K562 (cell line): Measurements from ENCODE around the gene ZNF189. TPM values are rescaled to one million over a fixed set of nuclear protein-coding genes. Genes with fewer than 3 reads are reported as not detected.

Experiments used
- E4F1 ChIP-seq: fragments of 250-450 bp; sonication (Bioruptor Pico); IDR thresholded peaks from 2 replicates; pipeline ENCODE4 v1.5.0; 2021; ENCODE audit warnings: mild to moderate bottlenecking, borderline replicate concordance
- FOSL1 ChIP-seq: fragments of 200-800 bp; sonication (Bioruptor generic); conservative IDR thresholded peaks from 2 replicates; pipeline ENCODE4 v1.6.1; 2016; ENCODE audit warnings: missing genetic modification characterization, missing compliant biosample characterization
- HNRNPLL ChIP-seq: fragments of 200-400 bp; formaldehyde crosslinking; IDR thresholded peaks from 2 replicates; pipeline ENCODE4 v1.6.1; 2017; ENCODE audit warnings: low read length, low read depth, mild to moderate bottlenecking; ENCODE audit not compliant: poor library complexity, severe bottlenecking
- L3MBTL2 ChIP-seq: fragments of 450-650 bp; IDR thresholded peaks from 2 replicates; pipeline ENCODE4 v1.6.1; 2016; ENCODE audit warnings: mild to moderate bottlenecking, moderate library complexity
- MCM2 ChIP-seq: fragments of 450-650 bp; IDR thresholded peaks from 2 replicates; pipeline ENCODE4 v1.6.1; 2017; ENCODE audit warnings: low read depth, mild to moderate bottlenecking
- MYC ChIP-seq, 2 experiments: fragments of 250-450 bp in 1 of 2; sonication (Bioruptor Pico) in 1 of 2; IDR thresholded peaks; 2 replicates each; pipeline versions ENCODE4 v1.5.1 to v1.6.1; 2012 to 2021; ENCODE audit warnings: low read depth in 2 of 2, borderline replicate concordance in 1 of 2, improper control_type of control experiment in 1 of 2, low read length in 1 of 2, mild to moderate bottlenecking in 1 of 2, moderate library complexity in 1 of 2
- NR3C1 ChIP-seq: sonication (generic); formaldehyde crosslinking; IDR thresholded peaks from 2 replicates; pipeline ENCODE4 v1.8.1; 2022; ENCODE audit warnings: missing genetic modification reagents
- POLR2AphosphoS5 ChIP-seq: IDR thresholded peaks from 2 replicates; pipeline ENCODE4 v1.6.1; 2011; ENCODE audit warnings: mild to moderate bottlenecking, low read depth, low read length, moderate library complexity; ENCODE audit not compliant: control insufficient read depth, insufficient read depth
- POLR2G ChIP-seq: fragments of 200-400 bp; formaldehyde crosslinking; IDR thresholded peaks from 2 replicates; pipeline ENCODE4 v1.6.1; 2017; ENCODE audit warnings: low read depth, mild to moderate bottlenecking, antibody characterized with exemption, low read length, moderate library complexity
- STAG1 ChIP-seq: sonication (generic); formaldehyde crosslinking; IDR thresholded peaks from 2 replicates; pipeline ENCODE4 v1.5.0; 2020; ENCODE audit warnings: missing genetic modification reagents, borderline replicate concordance
- TCF15 ChIP-seq: fragments of 250-450 bp; sonication (Bioruptor Pico); IDR thresholded peaks from 2 replicates; pipeline ENCODE4 v1.8.0; 2022; ENCODE audit warnings: moderate library complexity, mild to moderate bottlenecking, inconsistent platforms
- THRB ChIP-seq: fragments of 450-650 bp; formaldehyde crosslinking; conservative IDR thresholded peaks from 2 replicates; pipeline ENCODE4 v1.4.0; 2022; ENCODE audit warnings: mild to moderate bottlenecking, missing genetic modification characterization
- ZFP1 ChIP-seq: fragments of 450-650 bp; formaldehyde crosslinking; IDR thresholded peaks from 2 replicates; pipeline ENCODE4 v1.4.0; 2020; ENCODE audit warnings: mild to moderate bottlenecking, mixed read lengths
- ZHX1 ChIP-seq: fragments of 150-350 bp; conservative IDR thresholded peaks from 2 replicates; pipeline ENCODE4 v1.6.1; 2014; ENCODE audit warnings: low read length
- ZNF280A ChIP-seq: fragments of 450-650 bp; IDR thresholded peaks from 2 replicates; pipeline ENCODE4 v1.6.1; 2018; ENCODE audit warnings: mild to moderate bottlenecking, low read depth; ENCODE audit not compliant: partially characterized antibody
- ZNF347 ChIP-seq: fragments of 450-650 bp; formaldehyde crosslinking; IDR thresholded peaks from 2 replicates; pipeline ENCODE4 v1.4.0; 2020; ENCODE audit warnings: low read depth, mild to moderate bottlenecking, moderate library complexity
- ZNF707 ChIP-seq: fragments of 250-450 bp; sonication (Bioruptor Pico); conservative IDR thresholded peaks from 2 replicates; pipeline ENCODE4 v1.8.0; 2022; ENCODE audit warnings: inconsistent platforms, mild to moderate bottlenecking, moderate library complexity
- ZNF76 ChIP-seq: fragments of 250-450 bp; sonication (Bioruptor Pico); IDR thresholded peaks from 2 replicates; pipeline ENCODE4 v1.4.0; 2020; ENCODE audit warnings: mild to moderate bottlenecking, moderate library complexity, borderline replicate concordance
- polyA plus RNA-seq, 8 experiments: library from polyadenylated mRNA; depleted of rRNA in 4 of 8; stranded (reverse) in 5 of 8; unstranded in 3 of 8; fragments of >200 nt; fragmentation: Nextera tagmentation in 2 of 8; fragmentation: Illumina TruSeq in 1 of 8; extraction: Ambion mirVana in 2 of 8; extraction: Trizol in 1 of 8; gene quantifications; 2 replicates each; pipeline versions ENCODE4 v1.2.1 to v1.2.3, GENCODE V29; 2011 to 2014; ENCODE audit warnings: inconsistent platforms in 1 of 8, missing spikeins in 1 of 8
- total RNA-seq, 7 experiments: library from RNA; depleted of rRNA in 6 of 7; stranded (reverse); fragments of >200 nt in 6 of 7; fragmentation: Illumina TruSeq in 2 of 7; extraction: Trizol in 2 of 7; gene quantifications; 2 replicates each; pipeline versions ENCODE4 v1.2.1 to v1.2.3, GENCODE V29; 2011 to 2021; ENCODE audit warnings: low replicate concordance in 1 of 7

ZNF189 gene
- total and polyA plus RNA-seq, 9 of the 15 experiments (the other 6 are each of a cell fraction or from before 2014, with no cell fraction given), result 2.4 to 15.3 (median 6.4) TPM

GRCh38 chr9:101449071-101449721 lies 50.5 kb downstream of the ZNF189 start (continued):
- no peak for TF ChIP-seq ZNF347 (CRISPR knock-in tag)
- TF ChIP-seq L3MBTL2, result peak; percentile 61
- TF ChIP-seq HNRNPLL, result no peak
- TF ChIP-seq ZNF280A, result no peak
- TF ChIP-seq THRB, result no peak
- TF ChIP-seq MCM2, result no peak
- no peak for TF ChIP-seq MYC (IDR thresholded peaks at IDR 0.05; ENCODE audit: low read depth, low read length)
- no peak for TF ChIP-seq MYC (CRISPR knock-in tag; IDR thresholded peaks at IDR 0.05; ENCODE audit: borderline replicate concordance, low read depth)
- TF ChIP-seq STAG1, result 0 out of 2 replicates have a peak, but pooled peaks have one; percentile 20
- no peak for TF ChIP-seq TCF15 (CRISPR knock-in tag)
- TF ChIP-seq POLR2G, result peak; percentile 56
- no peak for TF ChIP-seq ZHX1
- no peak for TF ChIP-seq NR3C1 (CRISPR knock-in tag)
- TF ChIP-seq ZNF707, result no peak
- no peak for TF ChIP-seq ZNF76
- no peak for TF ChIP-seq FOSL1
- TF ChIP-seq ZFP1, result no peak
- no peak for TF ChIP-seq POLR2AphosphoS5
- TF ChIP-seq E4F1 (CRISPR knock-in tag), result no peak
